Skeletal muscle satellite cell (primary cell): ENCODE data around the gene LMBR1.
A peak's percentile ranks its signal among the peaks of the same experiment; 100 is the strongest.
"Not testable (repeated sequence)": the region's sequence is repeated elsewhere in the genome, so short reads cannot be mapped to it uniquely, and the experiment has no call there.

Experiments used
- H3K27me3 ChIP-seq: 2 replicates; pipeline ENCODE4 v1.7.0; 2013; ENCODE audit warnings: low read length; ENCODE audit not compliant: control insufficient read depth, insufficient read depth
- H3K36me3 ChIP-seq: 2 replicates; pipeline ENCODE4 v1.7.0; 2013; ENCODE audit warnings: mild to moderate bottlenecking, control low read depth, low read length; ENCODE audit not compliant: insufficient read depth
- H3K4me1 ChIP-seq: 2 replicates; pipeline ENCODE4 v1.7.0; 2013; ENCODE audit warnings: low read length; ENCODE audit not compliant: control insufficient read depth, insufficient read depth
- H3K4me2 ChIP-seq: 2 replicates; pipeline ENCODE4 v1.7.0; 2013; ENCODE audit warnings: mild to moderate bottlenecking, low read length
- H3K4me3 ChIP-seq: 2 replicates; pipeline ENCODE4 v1.7.0; 2013; ENCODE audit warnings: low read length
- H3K9ac ChIP-seq: 2 replicates; pipeline ENCODE4 v1.7.0; 2013; ENCODE audit warnings: mild to moderate bottlenecking, low read depth, low read length, moderate library complexity
- H3K9me3 ChIP-seq: replicated peaks from 2 replicates; pipeline ENCODE4 v1.7.0; 2013; ENCODE audit warnings: mild to moderate bottlenecking, control low read depth, low read length

Gene LMBR1

GRCh38 chr7:156925821-156926220, 32.8 kb upstream of the LMBR1 start:
- H3K9ac ChIP-seq, H3K27me3 ChIP-seq, H3K4me3 ChIP-seq, H3K4me1 ChIP-seq, H3K4me2 ChIP-seq, H3K9me3 ChIP-seq, H3K36me3 ChIP-seq: not testable (repeated sequence)

- H3K27me3 ChIP-seq = peaks cover 12% of the 10 kb centered on the region
- not testable (repeated sequence) for H3K36me3 ChIP-seq, H3K4me3 ChIP-seq, H3K4me2 ChIP-seq, H3K9ac ChIP-seq, H3K9me3 ChIP-seq, H3K4me1 ChIP-seq
These were observed 29.3 kb upstream of the LMBR1 start for GRCh38 chr7:156922304-156922703.

GRCh38 chr7:156920487-156921373, 27.7 kb upstream of the LMBR1 start:
- not testable (repeated sequence) for H3K36me3 ChIP-seq, H3K4me1 ChIP-seq, H3K4me3 ChIP-seq, H3K4me2 ChIP-seq, H3K9ac ChIP-seq, H3K9me3 ChIP-seq
- peaks cover 12% of the 10 kb centered on the region for H3K27me3 ChIP-seq

- Histone ChIP-seq H3K4me2 (no peak overlapping the region), H3K27me3 (peaks cover 12% of the 10 kb centered on the region), H3K9ac (no peak overlapping the region), H3K4me3 (no peak overlapping the region), H3K36me3 (no peaks in the 10 kb centered on the region), H3K9me3 (no peaks in the 10 kb centered on the region), H3K4me1 (no peaks in the 10 kb centered on the region)
These were observed 27.1 kb upstream of the LMBR1 start for GRCh38 chr7:156920076-156920475.

- Histone ChIP-seq H3K9me3 (no peaks in the 10 kb centered on the region), H3K9ac (no peak overlapping the region), H3K4me2 (no peak overlapping the region), H3K4me1 (no peaks in the 10 kb centered on the region), H3K27me3 (peaks cover 12% of the 10 kb centered on the region), H3K36me3 (no peaks in the 10 kb centered on the region), H3K4me3 (no peak overlapping the region)
These were observed 26.2 kb upstream of the LMBR1 start for GRCh38 chr7:156919132-156919713.

- Histone ChIP-seq H3K27me3 (peaks cover 12% of the 10 kb centered on the region), H3K4me3 (no peak overlapping the region), H3K9ac (no peak overlapping the region), H3K4me2 (no peak overlapping the region), H3K9me3 (no peaks in the 10 kb centered on the region), H3K4me1 (no peaks in the 10 kb centered on the region), H3K36me3 (no peaks in the 10 kb centered on the region)
These were observed 25.7 kb upstream of the LMBR1 start for GRCh38 chr7:156918635-156919034.

- H3K9ac ChIP-seq, H3K4me1 ChIP-seq, H3K27me3 ChIP-seq, H3K9me3 ChIP-seq, H3K4me2 ChIP-seq, H3K4me3 ChIP-seq, H3K36me3 ChIP-seq: not testable (repeated sequence)
These were observed 16.7 kb upstream of the LMBR1 start for GRCh38 chr7:156909574-156910252.

- Histone ChIP-seq H3K27me3 (no peaks in the 10 kb centered on the region), H3K4me3 (no peak overlapping the region), H3K36me3 (no peaks in the 10 kb centered on the region), H3K9ac (no peak overlapping the region), H3K9me3 (no peaks in the 10 kb centered on the region), H3K4me1 (peaks cover 17% of the 10 kb centered on the region), H3K4me2 (no peak overlapping the region)
These were observed 14.7 kb upstream of the LMBR1 start for GRCh38 chr7:156907656-156908055.

- no peak overlapping the region for H3K9ac ChIP-seq
- no peak overlapping the region for H3K4me3 ChIP-seq
- no peaks in the 10 kb centered on the region for H3K36me3 ChIP-seq
- H3K4me2 ChIP-seq = no peak overlapping the region
- no peaks in the 10 kb centered on the region for H3K9me3 ChIP-seq
- peaks cover 17% of the 10 kb centered on the region for H3K4me1 ChIP-seq
- no peaks in the 10 kb centered on the region for H3K27me3 ChIP-seq
These were observed 13.2 kb upstream of the LMBR1 start for GRCh38 chr7:156906200-156906649.

GRCh38 chr7:156903232-156903909, 10.4 kb upstream of the LMBR1 start:
- H3K4me3 ChIP-seq = no peak overlapping the region
- peaks cover 23% of the 10 kb centered on the region for H3K4me1 ChIP-seq
- H3K9me3 ChIP-seq = no peaks in the 10 kb centered on the region
- no peak overlapping the region for H3K9ac ChIP-seq
- no peaks in the 10 kb centered on the region for H3K27me3 ChIP-seq
- no peaks in the 10 kb centered on the region for H3K36me3 ChIP-seq
- H3K4me2 ChIP-seq = peak overlapping the region; percentile 39

- not testable (repeated sequence) for H3K4me3 ChIP-seq, H3K27me3 ChIP-seq, H3K9me3 ChIP-seq, H3K9ac ChIP-seq, H3K4me2 ChIP-seq, H3K36me3 ChIP-seq
- H3K4me1 ChIP-seq = peaks cover 25% of the 10 kb centered on the region
These were observed 7.1 kb upstream of the LMBR1 start for GRCh38 chr7:156900093-156900492.
